Measurements from ENCODE around the gene NACC1.

The NACC1 gene

GRCh38 chr19:13120817-13121216, 2.8 kb downstream of the NACC1 start:
- DNase-seq (ENCODE audit: low read depth), result no peak

DNA sequence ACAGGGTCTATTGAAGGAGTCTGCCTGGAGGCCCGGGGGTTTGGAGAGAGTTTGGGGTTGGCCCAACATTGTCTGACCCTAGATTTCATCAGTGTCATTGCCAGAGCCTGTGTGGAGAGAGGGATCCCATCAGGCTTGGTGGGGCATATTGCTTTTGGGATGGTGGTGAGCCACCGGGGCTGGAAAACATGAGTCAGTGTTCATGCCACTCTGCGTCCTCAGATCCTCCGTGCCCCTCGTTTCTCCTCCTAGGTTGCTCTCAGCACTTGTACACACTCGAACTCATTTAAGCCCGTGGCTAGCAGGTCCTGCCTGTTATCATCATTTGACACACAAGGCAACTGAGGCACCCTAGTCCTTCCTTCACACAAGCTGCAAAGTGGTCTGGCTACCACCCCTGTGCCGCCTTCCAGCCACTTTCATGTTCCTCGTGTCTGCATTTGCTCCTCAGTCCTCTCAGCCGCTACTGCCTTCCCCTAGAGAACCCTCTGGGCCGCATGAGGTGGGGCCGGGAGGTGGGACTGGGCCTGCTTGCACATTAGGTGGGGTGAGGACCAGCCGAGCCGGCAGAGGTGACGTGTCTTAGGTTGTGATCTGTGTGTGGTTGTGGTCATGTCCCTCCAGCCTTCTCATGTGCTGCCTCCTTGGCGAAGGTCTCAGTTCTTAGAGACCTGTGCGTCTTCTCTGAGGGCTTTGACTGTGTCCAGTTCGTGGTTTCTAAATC, 3.6 kb downstream of the NACC1 start:
- no peak for DNase-seq (ENCODE audit: low read depth)

GRCh38 chr19:13122275-13122878, 4.3 kb downstream of the NACC1 start:
- DNase-seq (ENCODE audit: low read depth), result no peak

GRCh38 chr19:13122980-13123957, 5.2 kb downstream of the NACC1 start:
- no peak for DNase-seq (ENCODE audit: low read depth)

- DNase-seq (ENCODE audit: low read depth), result no peak
These were observed 9.0 kb downstream of the NACC1 start for GRCh38 chr19:13127051-13127450.

- DNase-seq (ENCODE audit: low read depth), result no peak
These were observed 9.9 kb downstream of the NACC1 start for GRCh38 chr19:13127811-13128575.

- DNase-seq (ENCODE audit: low read depth), result no peak
These were observed 10.5 kb downstream of the NACC1 start for GRCh38 chr19:13128583-13128982.

- DNase-seq (ENCODE audit: low read depth), result no peak
These were observed 11.3 kb downstream of the NACC1 start for GRCh38 chr19:13129384-13129783.

GRCh38 chr19:13130886-13131490, 12.9 kb downstream of the NACC1 start:
- DNase-seq (ENCODE audit: low read depth), result no peak

DNA sequence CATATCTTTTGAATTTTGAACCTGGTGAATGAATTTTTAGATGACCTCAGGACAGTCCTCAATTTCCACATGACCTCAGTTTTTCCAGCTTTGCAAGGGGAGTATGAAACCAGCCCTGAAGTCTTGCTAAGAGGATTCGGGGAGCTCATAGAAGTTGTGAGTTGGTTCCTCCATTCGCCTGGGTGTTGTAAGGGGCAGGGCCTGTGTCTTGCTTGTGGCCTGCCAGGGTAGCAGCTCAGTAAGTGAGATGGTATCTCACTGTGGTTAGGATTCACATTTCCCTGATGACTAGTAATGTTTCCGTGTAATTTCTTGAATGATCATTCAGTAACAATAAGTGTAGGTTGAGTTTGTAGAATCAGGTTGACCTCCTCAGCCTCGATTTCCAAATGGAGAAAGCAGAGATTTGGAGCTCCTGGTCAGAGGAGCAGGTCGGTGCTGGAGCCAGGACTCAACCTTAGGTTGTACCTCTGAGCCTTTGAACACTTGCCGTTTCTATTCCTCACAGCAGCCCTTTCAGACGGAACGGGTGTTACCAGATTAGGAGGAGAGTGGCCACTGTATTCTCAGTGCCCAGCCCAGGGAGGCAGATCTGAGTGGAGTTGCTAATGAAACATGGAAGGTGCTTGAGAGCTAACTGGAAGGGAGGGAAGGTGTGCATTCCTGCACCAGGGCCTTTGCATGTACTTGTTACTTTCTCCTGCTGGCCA, 14.6 kb downstream of the NACC1 start:
- DNase-seq (ENCODE audit: low read depth), result peak; percentile 51

DNA sequence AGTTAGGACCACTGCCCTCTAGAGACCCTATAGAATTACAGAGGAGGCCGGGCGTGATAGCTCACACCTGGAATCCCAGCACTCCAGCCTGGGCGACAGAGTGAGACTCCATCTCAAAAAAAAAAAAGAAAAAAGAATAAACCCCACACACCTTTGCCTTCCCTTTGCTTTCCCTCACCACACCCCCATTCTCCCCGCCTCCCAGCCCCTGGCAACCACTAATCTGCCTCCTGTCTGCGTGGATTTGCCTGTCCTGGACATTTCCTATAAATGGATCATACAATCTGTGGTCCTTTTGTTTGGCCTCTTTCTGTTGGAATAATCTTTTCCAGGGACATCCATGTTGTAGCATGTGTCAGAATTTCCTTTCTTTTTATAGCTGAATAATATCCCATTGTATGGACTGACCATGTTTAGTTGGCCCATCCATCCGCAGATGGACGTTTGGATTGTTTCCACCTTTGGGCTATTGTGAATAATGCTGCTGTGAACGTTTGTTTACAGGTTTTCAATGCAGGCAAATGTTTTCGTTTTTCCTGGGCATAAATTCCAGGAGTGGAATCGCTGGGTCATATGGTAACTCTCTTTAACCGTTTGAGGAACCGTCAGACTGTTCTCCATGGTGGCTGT, 15.3 kb downstream of the NACC1 start:
- no peak for DNase-seq (ENCODE audit: low read depth)

- DNase-seq (ENCODE audit: low read depth), result no peak
These were observed 16.6 kb downstream of the NACC1 start for GRCh38 chr19:13134626-13135025.

DNA sequence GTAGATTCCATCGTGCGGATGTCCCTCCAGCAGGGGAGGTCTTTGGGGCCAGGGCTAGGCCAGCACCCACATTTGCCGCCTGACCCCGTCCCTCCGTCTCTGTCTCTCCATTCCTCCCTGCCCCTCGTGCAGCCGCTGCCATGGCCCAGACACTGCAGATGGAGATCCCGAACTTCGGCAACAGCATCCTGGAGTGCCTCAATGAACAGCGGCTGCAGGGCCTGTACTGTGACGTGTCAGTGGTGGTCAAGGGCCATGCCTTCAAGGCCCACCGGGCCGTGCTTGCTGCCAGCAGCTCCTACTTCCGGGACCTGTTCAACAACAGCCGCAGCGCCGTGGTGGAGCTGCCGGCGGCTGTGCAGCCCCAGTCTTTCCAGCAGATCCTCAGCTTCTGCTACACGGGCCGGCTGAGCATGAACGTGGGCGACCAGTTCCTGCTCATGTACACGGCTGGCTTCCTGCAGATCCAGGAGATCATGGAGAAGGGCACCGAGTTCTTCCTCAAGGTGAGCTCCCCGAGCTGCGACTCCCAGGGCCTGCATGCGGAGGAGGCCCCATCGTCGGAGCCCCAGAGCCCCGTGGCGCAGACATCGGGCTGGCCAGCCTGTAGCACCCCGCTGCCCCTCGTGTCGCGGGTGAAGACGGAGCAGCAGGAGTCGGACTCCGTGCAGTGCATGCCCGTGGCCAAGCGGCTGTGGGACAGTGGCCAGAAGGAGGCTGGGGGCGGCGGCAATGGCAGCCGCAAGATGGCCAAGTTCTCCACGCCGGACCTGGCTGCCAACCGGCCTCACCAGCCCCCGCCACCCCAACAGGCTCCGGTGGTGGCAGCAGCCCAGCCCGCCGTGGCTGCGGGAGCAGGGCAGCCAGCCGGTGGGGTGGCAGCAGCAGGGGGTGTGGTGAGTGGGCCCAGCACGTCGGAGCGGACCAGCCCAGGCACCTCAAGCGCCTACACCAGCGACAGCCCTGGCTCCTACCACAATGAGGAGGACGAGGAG, 17.3 kb downstream of the NACC1 start:
- no peak for DNase-seq (ENCODE audit: low read depth)

DNA sequence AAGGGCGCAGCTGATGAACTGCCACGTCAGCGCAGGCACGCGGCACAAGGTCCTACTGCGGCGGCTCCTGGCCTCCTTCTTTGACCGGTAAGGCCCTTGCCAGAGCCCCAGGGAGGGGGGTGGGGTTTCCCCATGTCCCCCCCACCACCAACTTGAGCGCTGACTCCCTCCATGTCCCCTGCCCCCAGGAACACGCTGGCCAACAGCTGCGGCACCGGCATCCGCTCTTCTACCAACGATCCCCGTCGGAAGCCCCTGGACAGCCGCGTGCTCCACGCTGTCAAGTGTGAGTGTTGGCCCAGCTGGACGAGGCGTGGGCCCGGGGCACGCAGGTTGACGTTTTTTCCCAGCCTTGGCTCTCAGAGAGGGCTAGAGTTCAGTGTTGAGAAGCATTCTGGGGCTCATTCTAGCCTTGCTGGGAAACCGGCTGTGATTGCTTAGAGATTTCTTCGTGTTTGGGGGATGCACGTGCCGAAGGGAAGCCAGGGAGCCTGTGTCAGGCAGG, 19.3 kb downstream of the NACC1 start:
- no peak for DNase-seq (ENCODE audit: low read depth)

- no peak for DNase-seq (ENCODE audit: low read depth)
These were observed 20.3 kb downstream of the NACC1 start for GRCh38 chr19:13138171-13138915.

GRCh38 chr19:13138916-13139198, 20.8 kb downstream of the NACC1 start:
- DNase-seq (ENCODE audit: low read depth), result no peak

- DNase-seq (ENCODE audit: low read depth), result no peak
These were observed 21.7 kb downstream of the NACC1 start for GRCh38 chr19:13139633-13140311.

Data from T-helper 22 cell (primary cell).